ENCODE results near the gene METTL16.

Gene METTL16

GRCh38 chr17:2500446-2500845, 11.2 kb downstream of the METTL16 start:
- TF ChIP-seq EGR1 (IDR thresholded peaks at IDR 0.05) (no peak), RAD21 (IDR thresholded peaks at IDR 0.05; ENCODE audit: low read depth) (no peak), USF1 (IDR thresholded peaks at IDR 0.05) (no peak), CEBPB (IDR thresholded peaks at IDR 0.05) (no peak)

- no peak for TF ChIP-seq EP300 (IDR thresholded peaks at IDR 0.05; ENCODE audit: borderline replicate concordance)
- TF ChIP-seq FOXM1 (IDR thresholded peaks at IDR 0.05; ENCODE audit: borderline replicate concordance, low read depth) = no peak
- TF ChIP-seq, protein P1, sequence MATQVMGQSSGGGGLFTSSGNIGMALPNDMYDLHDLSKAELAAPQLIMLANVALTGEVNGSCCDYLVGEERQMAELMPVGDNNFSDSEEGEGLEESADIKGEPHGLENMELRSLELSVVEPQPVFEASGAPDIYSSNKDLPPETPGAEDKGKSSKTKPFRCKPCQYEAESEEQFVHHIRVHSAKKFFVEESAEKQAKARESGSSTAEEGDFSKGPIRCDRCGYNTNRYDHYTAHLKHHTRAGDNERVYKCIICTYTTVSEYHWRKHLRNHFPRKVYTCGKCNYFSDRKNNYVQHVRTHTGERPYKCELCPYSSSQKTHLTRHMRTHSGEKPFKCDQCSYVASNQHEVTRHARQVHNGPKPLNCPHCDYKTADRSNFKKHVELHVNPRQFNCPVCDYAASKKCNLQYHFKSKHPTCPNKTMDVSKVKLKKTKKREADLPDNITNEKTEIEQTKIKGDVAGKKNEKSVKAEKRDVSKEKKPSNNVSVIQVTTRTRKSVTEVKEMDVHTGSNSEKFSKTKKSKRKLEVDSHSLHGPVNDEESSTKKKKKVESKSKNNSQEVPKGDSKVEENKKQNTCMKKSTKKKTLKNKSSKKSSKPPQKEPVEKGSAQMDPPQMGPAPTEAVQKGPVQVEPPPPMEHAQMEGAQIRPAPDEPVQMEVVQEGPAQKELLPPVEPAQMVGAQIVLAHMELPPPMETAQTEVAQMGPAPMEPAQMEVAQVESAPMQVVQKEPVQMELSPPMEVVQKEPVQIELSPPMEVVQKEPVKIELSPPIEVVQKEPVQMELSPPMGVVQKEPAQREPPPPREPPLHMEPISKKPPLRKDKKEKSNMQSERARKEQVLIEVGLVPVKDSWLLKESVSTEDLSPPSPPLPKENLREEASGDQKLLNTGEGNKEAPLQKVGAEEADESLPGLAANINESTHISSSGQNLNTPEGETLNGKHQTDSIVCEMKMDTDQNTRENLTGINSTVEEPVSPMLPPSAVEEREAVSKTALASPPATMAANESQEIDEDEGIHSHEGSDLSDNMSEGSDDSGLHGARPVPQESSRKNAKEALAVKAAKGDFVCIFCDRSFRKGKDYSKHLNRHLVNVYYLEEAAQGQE (IDR thresholded peaks at IDR 0.05; ENCODE audit: low read depth) = no peak
- no peak for TF ChIP-seq CEBPB (IDR thresholded peaks at IDR 0.05)
- TF ChIP-seq, protein P2, sequence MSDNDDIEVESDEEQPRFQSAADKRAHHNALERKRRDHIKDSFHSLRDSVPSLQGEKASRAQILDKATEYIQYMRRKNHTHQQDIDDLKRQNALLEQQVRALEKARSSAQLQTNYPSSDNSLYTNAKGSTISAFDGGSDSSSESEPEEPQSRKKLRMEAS (IDR thresholded peaks at IDR 0.05) = no peak
- TF ChIP-seq TEAD4 (IDR thresholded peaks at IDR 0.05) = no peak
- TF ChIP-seq RAD21 (IDR thresholded peaks at IDR 0.05; ENCODE audit: low read depth) = no peak
- TF ChIP-seq TAF1 (IDR thresholded peaks at IDR 0.05; ENCODE audit: low read depth) = no peak
- no peak for TF ChIP-seq USF1 (IDR thresholded peaks at IDR 0.05)
- TF ChIP-seq EGR1 (IDR thresholded peaks at IDR 0.05) = no peak
- no peak for TF ChIP-seq CREB1 (IDR thresholded peaks at IDR 0.05; ENCODE audit: low read depth)
- TF ChIP-seq TCF12 (IDR thresholded peaks at IDR 0.05; ENCODE audit: low read depth) = no peak
- no peak for TF ChIP-seq ZBTB7A (IDR thresholded peaks at IDR 0.05; ENCODE audit: low read depth)
- TF ChIP-seq YY1 (IDR thresholded peaks at IDR 0.05; ENCODE audit: low read depth) = no peak
- no peak for TF ChIP-seq NFIC (IDR thresholded peaks at IDR 0.05)
Observed at GRCh38 chr17:2487306-2487705, 24.4 kb downstream of the METTL16 start.

GRCh38 chr17:2485970-2486369, 25.7 kb downstream of the METTL16 start:
- TF ChIP-seq EP300 (IDR thresholded peaks at IDR 0.05; ENCODE audit: borderline replicate concordance) = no peak
- TF ChIP-seq RAD21 (IDR thresholded peaks at IDR 0.05; ENCODE audit: low read depth) = no peak
- TF ChIP-seq YY1 (IDR thresholded peaks at IDR 0.05; ENCODE audit: low read depth) = no peak
- TF ChIP-seq, protein P2 (IDR thresholded peaks at IDR 0.05) = no peak
- TF ChIP-seq, protein P1 (IDR thresholded peaks at IDR 0.05; ENCODE audit: low read depth) = no peak
- no peak for TF ChIP-seq FOXM1 (IDR thresholded peaks at IDR 0.05; ENCODE audit: borderline replicate concordance, low read depth)
- no peak for TF ChIP-seq ZBTB7A (IDR thresholded peaks at IDR 0.05; ENCODE audit: low read depth)
- no peak for TF ChIP-seq EGR1 (IDR thresholded peaks at IDR 0.05)
- no peak for TF ChIP-seq CREB1 (IDR thresholded peaks at IDR 0.05; ENCODE audit: low read depth)
- TF ChIP-seq TCF12 (IDR thresholded peaks at IDR 0.05; ENCODE audit: low read depth) = no peak
- TF ChIP-seq USF1 (IDR thresholded peaks at IDR 0.05) = no peak
- no peak for TF ChIP-seq TEAD4 (IDR thresholded peaks at IDR 0.05)
- no peak for TF ChIP-seq CEBPB (IDR thresholded peaks at IDR 0.05)
- TF ChIP-seq TAF1 (IDR thresholded peaks at IDR 0.05; ENCODE audit: low read depth) = no peak
- TF ChIP-seq NFIC (IDR thresholded peaks at IDR 0.05) = no peak

- TF ChIP-seq FOXM1 (IDR thresholded peaks at IDR 0.05; ENCODE audit: borderline replicate concordance, low read depth) (no peak), NFIC (IDR thresholded peaks at IDR 0.05) (0 out of 2 replicates have a peak, but pooled peaks have one; percentile 29), CEBPB (IDR thresholded peaks at IDR 0.05) (peak; percentile 98), YY1 (IDR thresholded peaks at IDR 0.05; ENCODE audit: low read depth) (no peak)
Observed at GRCh38 chr17:2485543-2485942, 26.1 kb downstream of the METTL16 start.

DNA sequence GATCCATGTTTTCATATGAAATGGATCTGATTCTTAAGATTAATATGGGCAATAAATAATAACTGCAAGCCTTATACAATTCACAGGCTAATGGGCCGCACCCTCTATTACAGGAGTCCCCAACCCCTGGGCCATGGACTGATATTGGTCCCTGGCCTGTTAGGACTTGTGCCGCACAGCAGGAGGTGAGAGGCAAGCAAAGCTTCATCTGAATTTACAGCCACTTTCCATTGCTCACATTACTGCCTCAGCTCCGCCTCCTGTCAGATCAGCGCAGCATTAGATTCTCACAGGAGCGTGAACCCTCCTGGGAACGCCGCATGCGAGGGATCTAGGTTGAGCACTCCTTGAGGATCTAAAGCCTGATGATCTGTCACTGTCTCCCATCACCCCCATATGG, 26.8 kb downstream of the METTL16 start:
- peak; percentile 69 for TF ChIP-seq TEAD4 (IDR thresholded peaks at IDR 0.05)
- peak; percentile 63 for TF ChIP-seq EP300 (IDR thresholded peaks at IDR 0.05; ENCODE audit: borderline replicate concordance)
- TF ChIP-seq TCF12 (IDR thresholded peaks at IDR 0.05; ENCODE audit: low read depth) = peak; percentile 85
- TF ChIP-seq YY1 (IDR thresholded peaks at IDR 0.05; ENCODE audit: low read depth) = no peak
- TF ChIP-seq, protein P2 (IDR thresholded peaks at IDR 0.05) = peak; percentile 84
- TF ChIP-seq, protein P1 (IDR thresholded peaks at IDR 0.05; ENCODE audit: low read depth) = no peak
- TF ChIP-seq CEBPB (IDR thresholded peaks at IDR 0.05) = peak; percentile 41; the same call in 1 of the 2 replicates
- TF ChIP-seq NFIC (IDR thresholded peaks at IDR 0.05) = peak; percentile 58
- no peak for TF ChIP-seq USF1 (IDR thresholded peaks at IDR 0.05)
- TF ChIP-seq FOXM1 (IDR thresholded peaks at IDR 0.05; ENCODE audit: borderline replicate concordance, low read depth) = no peak
- no peak for TF ChIP-seq CREB1 (IDR thresholded peaks at IDR 0.05; ENCODE audit: low read depth)
